Activated T-helper 1 cell treated with anti-CD3 and anti-CD28 coated beads, Interleukin-12 subunit alpha, Interleukin-12 subunit beta, Interleukin-2, Interleukin-4 antibody, amounts not matched to agents 30 ng/mL and 10 ng/mL and 1 ng/mL, durations not matched to agents 14 hours and 24 hours and 36 hours (primary cell): ENCODE results near the gene LRMDA. TPM values are rescaled to one million over a fixed set of nuclear protein-coding genes. Genes with fewer than 3 reads are reported as not detected.

ENCODE experiments used
- DNase-seq: peaks from one replicate; pipeline ENCODE4 v3.0.0; 2021; ENCODE audit warnings: low spot score
- H3K27ac Mint-ChIP-seq: one replicate; pipeline ENCODE4 v1.8.0; 2021; ENCODE audit warnings: mild to moderate bottlenecking, mixed read lengths
- H3K27me3 Mint-ChIP-seq: one replicate; pipeline ENCODE4 v1.8.0; 2022; ENCODE audit warnings: mild to moderate bottlenecking, moderate library complexity, mixed read lengths; ENCODE audit not compliant: insufficient read depth
- H3K36me3 Mint-ChIP-seq: one replicate; pipeline ENCODE4 v1.8.0; 2021; ENCODE audit warnings: low read depth, mixed read lengths
- H3K4me1 Mint-ChIP-seq: one replicate; pipeline ENCODE4 v1.8.0; 2021; ENCODE audit warnings: low read depth, mixed read lengths
- H3K4me3 Mint-ChIP-seq: one replicate; pipeline ENCODE4 v1.8.0; 2021; ENCODE audit warnings: mild to moderate bottlenecking, moderate library complexity, mixed read lengths
- H3K9me3 Mint-ChIP-seq: one replicate; pipeline ENCODE4 v1.8.0; 2021; ENCODE audit warnings: mixed read lengths
- intact Hi-C: fragments of 100-400 bp; cut with micrococcal nuclease; formaldehyde crosslinking; loops from one replicate; pipeline ENCODE4 v1.15.1; 2024
- total RNA-seq: library from RNA; stranded (reverse); gene quantifications from 2 replicates; pipeline ENCODE4 v1.2.3, GENCODE V29; 2022

Gene LRMDA
- total RNA-seq, 1 donor from 2014 or later, result not detected

GRCh38 chr10:76036962-76037361, 605.5 kb downstream of the LRMDA start:
- Mint-ChIP-seq H3K27ac (no peak overlapping the region), H3K36me3 (no peaks in the 10 kb centered on the region), H3K27me3 (no peaks in the 10 kb centered on the region), H3K9me3 (peaks cover 13% of the 10 kb centered on the region), H3K4me1 (no peaks in the 10 kb centered on the region), H3K4me3 (no peak overlapping the region)
- DNase-seq, result no peak
- intact Hi-C loops, result loop anchor here (10.0 kb wide), 1 partner anchor 948 kb away; no protein-coding TSS in a partner anchor

GRCh38 chr10:76037531-76038155, 606.2 kb downstream of the LRMDA start:
- H3K4me3 Mint-ChIP-seq, result no peak overlapping the region

GRCh38 chr10:76038696-76039095, 607.3 kb downstream of the LRMDA start:
- no peak for DNase-seq
- peaks cover 13% of the 10 kb centered on the region for H3K9me3 Mint-ChIP-seq
- no peak overlapping the region for H3K27ac Mint-ChIP-seq
- intact Hi-C loops, result loop anchor here (10.0 kb wide), 1 partner anchor 946 kb away; no protein-coding TSS in a partner anchor
- no peaks in the 10 kb centered on the region for H3K27me3 Mint-ChIP-seq
- H3K4me3 Mint-ChIP-seq, result no peak overlapping the region
- H3K36me3 Mint-ChIP-seq, result no peaks in the 10 kb centered on the region
- no peaks in the 10 kb centered on the region for H3K4me1 Mint-ChIP-seq

More at GRCh38 chr10:76037531-76038155, 606.2 kb downstream of the LRMDA start:
- intact Hi-C loops, result loop anchor here (10.0 kb wide), 1 partner anchor 947 kb away; no protein-coding TSS in a partner anchor
- no peaks in the 10 kb centered on the region for H3K27me3 Mint-ChIP-seq
- no peaks in the 10 kb centered on the region for H3K4me1 Mint-ChIP-seq
- H3K27ac Mint-ChIP-seq, result no peak overlapping the region
- H3K9me3 Mint-ChIP-seq, result peaks cover 13% of the 10 kb centered on the region
- no peak for DNase-seq
- no peaks in the 10 kb centered on the region for H3K36me3 Mint-ChIP-seq

- peaks cover 13% of the 10 kb centered on the region for H3K9me3 Mint-ChIP-seq
- H3K36me3 Mint-ChIP-seq, result no peaks in the 10 kb centered on the region
- intact Hi-C loops, result no loop called here
- H3K27ac Mint-ChIP-seq, result no peak overlapping the region
- DNase-seq, result no peak
- no peaks in the 10 kb centered on the region for H3K27me3 Mint-ChIP-seq
- H3K4me1 Mint-ChIP-seq, result no peaks in the 10 kb centered on the region
- no peak overlapping the region for H3K4me3 Mint-ChIP-seq
Observed at GRCh38 chr10:76040107-76040829, 608.8 kb downstream of the LRMDA start.

- H3K27me3 Mint-ChIP-seq, result no peaks in the 10 kb centered on the region
Observed at GRCh38 chr10:76040830-76041220, 609.4 kb downstream of the LRMDA start.

GRCh38 chr10:76041551-76041950, 610.1 kb downstream of the LRMDA start:
- no peaks in the 10 kb centered on the region for H3K27me3 Mint-ChIP-seq
- no peak overlapping the region for H3K27ac Mint-ChIP-seq
- H3K9me3 Mint-ChIP-seq, result peaks cover 13% of the 10 kb centered on the region
- no peaks in the 10 kb centered on the region for H3K4me1 Mint-ChIP-seq
- intact Hi-C loops, result no loop called here
- no peaks in the 10 kb centered on the region for H3K36me3 Mint-ChIP-seq
- no peak for DNase-seq
- no peak overlapping the region for H3K4me3 Mint-ChIP-seq

More at GRCh38 chr10:76040830-76041220, 609.4 kb downstream of the LRMDA start:
- intact Hi-C loops, result no loop called here
- Mint-ChIP-seq H3K4me3 (no peak overlapping the region), H3K36me3 (no peaks in the 10 kb centered on the region), H3K27ac (no peak overlapping the region), H3K4me1 (no peaks in the 10 kb centered on the region), H3K9me3 (peaks cover 13% of the 10 kb centered on the region)
- DNase-seq, result no peak

- DNase-seq, result no peak
- Mint-ChIP-seq H3K4me3 (no peak overlapping the region), H3K36me3 (no peaks in the 10 kb centered on the region), H3K27ac (no peak overlapping the region), H3K4me1 (no peaks in the 10 kb centered on the region), H3K9me3 (peaks cover 13% of the 10 kb centered on the region), H3K27me3 (peaks cover 1% of the 10 kb centered on the region)
- intact Hi-C loops, result no loop called here
Observed at GRCh38 chr10:76043261-76043660, 611.8 kb downstream of the LRMDA start.

- Mint-ChIP-seq H3K4me3 (no peak overlapping the region), H3K36me3 (no peaks in the 10 kb centered on the region), H3K4me1 (no peaks in the 10 kb centered on the region), H3K27ac (no peak overlapping the region), H3K9me3 (peaks cover 7% of the 10 kb centered on the region), H3K27me3 (peaks cover 1% of the 10 kb centered on the region)
- intact Hi-C loops, result no loop called here
- DNase-seq, result no peak
Observed at GRCh38 chr10:76044751-76045150, 613.3 kb downstream of the LRMDA start.

GRCh38 chr10:76045174-76045573, 613.8 kb downstream of the LRMDA start:
- intact Hi-C loops, result no loop called here
- no peaks in the 10 kb centered on the region for H3K36me3 Mint-ChIP-seq
- H3K4me3 Mint-ChIP-seq, result no peak overlapping the region
- H3K4me1 Mint-ChIP-seq, result no peaks in the 10 kb centered on the region
- peaks cover 1% of the 10 kb centered on the region for H3K27me3 Mint-ChIP-seq
- H3K27ac Mint-ChIP-seq, result no peak overlapping the region
- peaks cover 7% of the 10 kb centered on the region for H3K9me3 Mint-ChIP-seq
- no peak for DNase-seq

GRCh38 chr10:76047521-76047920, 616.1 kb downstream of the LRMDA start:
- intact Hi-C loops, result no loop called here
- no peaks in the 10 kb centered on the region for H3K36me3 Mint-ChIP-seq
- no peaks in the 10 kb centered on the region for H3K9me3 Mint-ChIP-seq
- no peak overlapping the region for H3K4me3 Mint-ChIP-seq
- no peak overlapping the region for H3K27ac Mint-ChIP-seq
- H3K4me1 Mint-ChIP-seq, result no peaks in the 10 kb centered on the region
- peaks cover 3% of the 10 kb centered on the region for H3K27me3 Mint-ChIP-seq
- no peak for DNase-seq

GRCh38 chr10:76049581-76050290, 618.3 kb downstream of the LRMDA start:
- Mint-ChIP-seq H3K27ac (no peak overlapping the region), H3K36me3 (no peaks in the 10 kb centered on the region), H3K4me3 (no peak overlapping the region), H3K4me1 (no peaks in the 10 kb centered on the region), H3K27me3 (peaks cover 3% of the 10 kb centered on the region), H3K9me3 (peaks cover 4% of the 10 kb centered on the region)
- DNase-seq, result no peak
- intact Hi-C loops, result no loop called here

- H3K9me3 Mint-ChIP-seq, result peaks cover 4% of the 10 kb centered on the region
- no peaks in the 10 kb centered on the region for H3K36me3 Mint-ChIP-seq
- H3K27me3 Mint-ChIP-seq, result peaks cover 3% of the 10 kb centered on the region
- intact Hi-C loops, result no loop called here
- no peak overlapping the region for H3K27ac Mint-ChIP-seq
- no peaks in the 10 kb centered on the region for H3K4me1 Mint-ChIP-seq
- DNase-seq, result no peak
- H3K4me3 Mint-ChIP-seq, result no peak overlapping the region
Observed at GRCh38 chr10:76050291-76050625, 618.8 kb downstream of the LRMDA start.
